WI38 (cell line): ENCODE results near the gene ABTB2.
"Not testable (repeated sequence)": the region's sequence is repeated elsewhere in the genome, so short reads cannot be mapped to it uniquely, and the experiment has no call there.

Experiments used
- H3K4me3 ChIP-seq: 2 replicates; pipeline ENCODE4 v1.5.1; 2011; ENCODE audit warnings: low read depth, mild to moderate bottlenecking, control low read depth, low read length
- CTCF ChIP-seq: IDR thresholded peaks from 2 replicates; pipeline ENCODE4 v1.5.1; 2012; ENCODE audit warnings: low read depth, mild to moderate bottlenecking, control low read depth, low read length

ABTB2 gene

GRCh38 chr11:34223021-34223813 is 134.6 kb downstream of the ABTB2 start:
- H3K4me3 ChIP-seq = no peak overlapping the region
- no peak for TF ChIP-seq CTCF

- no peak overlapping the region for H3K4me3 ChIP-seq
- no peak for TF ChIP-seq CTCF
Observed at GRCh38 chr11:34222030-34222429, 135.8 kb downstream of the ABTB2 start.

- TF ChIP-seq CTCF = no peak
- no peak overlapping the region for H3K4me3 ChIP-seq
Observed at GRCh38 chr11:34219941-34220370, 137.9 kb downstream of the ABTB2 start.

GRCh38 chr11:34219279-34219678 is 138.5 kb downstream of the ABTB2 start:
- TF ChIP-seq CTCF = no peak
- H3K4me3 ChIP-seq = no peak overlapping the region

- not testable (repeated sequence) for H3K4me3 ChIP-seq
Observed at GRCh38 chr11:34218756-34219155, 139.1 kb downstream of the ABTB2 start.

- H3K4me3 ChIP-seq = no peak overlapping the region
- TF ChIP-seq CTCF = no peak
Observed at GRCh38 chr11:34218067-34218466, 139.7 kb downstream of the ABTB2 start.

- no peak for TF ChIP-seq CTCF
- H3K4me3 ChIP-seq = no peak overlapping the region
Observed at GRCh38 chr11:34216706-34217105, 141.1 kb downstream of the ABTB2 start.

GRCh38 chr11:34215806-34216453 is 141.9 kb downstream of the ABTB2 start:
- no peak overlapping the region for H3K4me3 ChIP-seq
- no peak for TF ChIP-seq CTCF
